ENCODE results near the gene TPPP3.

DNA sequence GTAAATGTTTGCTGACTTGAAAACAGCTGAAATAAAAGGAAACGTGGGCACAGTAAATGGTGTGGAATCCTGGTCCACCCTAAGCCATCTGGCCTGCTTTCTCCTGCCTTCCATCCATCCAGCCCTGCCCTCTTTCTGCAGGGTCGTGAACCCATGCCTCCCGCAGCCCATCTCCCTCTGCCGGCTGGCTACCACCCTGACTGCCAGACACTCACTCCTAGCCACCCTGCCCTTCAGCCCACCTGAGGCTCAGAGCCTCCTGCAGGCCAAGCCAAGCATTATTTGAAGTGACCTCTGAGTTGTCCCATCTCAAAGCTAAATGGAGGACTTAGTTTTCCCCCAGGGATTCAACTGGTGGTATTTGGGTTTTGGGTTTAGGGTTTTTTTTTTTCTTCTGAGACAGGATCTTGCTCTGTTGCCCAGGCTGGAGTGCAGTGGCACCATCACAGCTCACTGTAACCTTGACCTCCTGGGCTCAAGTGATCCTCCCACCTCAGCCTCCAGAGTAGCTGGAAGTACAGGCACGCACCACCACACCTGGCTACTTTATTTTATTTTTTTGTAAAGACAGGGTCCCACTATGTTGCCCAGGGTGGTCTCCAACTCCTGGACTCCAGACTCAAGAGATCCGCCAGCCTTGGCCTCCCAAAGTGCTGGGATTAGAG lies 14.6 kb upstream of the TPPP3 start:
- TF ChIP-seq, protein P1, sequence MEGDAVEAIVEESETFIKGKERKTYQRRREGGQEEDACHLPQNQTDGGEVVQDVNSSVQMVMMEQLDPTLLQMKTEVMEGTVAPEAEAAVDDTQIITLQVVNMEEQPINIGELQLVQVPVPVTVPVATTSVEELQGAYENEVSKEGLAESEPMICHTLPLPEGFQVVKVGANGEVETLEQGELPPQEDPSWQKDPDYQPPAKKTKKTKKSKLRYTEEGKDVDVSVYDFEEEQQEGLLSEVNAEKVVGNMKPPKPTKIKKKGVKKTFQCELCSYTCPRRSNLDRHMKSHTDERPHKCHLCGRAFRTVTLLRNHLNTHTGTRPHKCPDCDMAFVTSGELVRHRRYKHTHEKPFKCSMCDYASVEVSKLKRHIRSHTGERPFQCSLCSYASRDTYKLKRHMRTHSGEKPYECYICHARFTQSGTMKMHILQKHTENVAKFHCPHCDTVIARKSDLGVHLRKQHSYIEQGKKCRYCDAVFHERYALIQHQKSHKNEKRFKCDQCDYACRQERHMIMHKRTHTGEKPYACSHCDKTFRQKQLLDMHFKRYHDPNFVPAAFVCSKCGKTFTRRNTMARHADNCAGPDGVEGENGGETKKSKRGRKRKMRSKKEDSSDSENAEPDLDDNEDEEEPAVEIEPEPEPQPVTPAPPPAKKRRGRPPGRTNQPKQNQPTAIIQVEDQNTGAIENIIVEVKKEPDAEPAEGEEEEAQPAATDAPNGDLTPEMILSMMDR (IDR thresholded peaks at IDR 0.05) = no peak
- TF ChIP-seq POLR2A (IDR thresholded peaks at IDR 0.05) = no peak
